MCF 10A (cell line): ENCODE data around the gene SREBF1. TPM values are rescaled to one million over a fixed set of nuclear protein-coding genes. Genes with fewer than 3 reads are reported as not detected.

Source experiments
- BruUV-seq: library from RNA; stranded (reverse); fragments of 400-500 nt; replicated peaks from 2 replicates; lab custom pipeline; 2021; lab: Mats Ljungman, UMichigan
- CTCF ChIA-PET: fragments of 300-600 bp; sonication (Branson Sonifier 250); formaldehyde crosslinking; extraction: SDS; loops from one replicate; lab custom pipeline; 2021; ENCODE audit warnings: antibody characterized with exemption, inconsistent platforms; lab: Yijun Ruan, JAX
- POLR2A ChIA-PET: fragments of 300-600, 350-650 bp; sonication (Branson Sonifier 250); formaldehyde crosslinking; extraction: SDS; loops from one replicate; lab custom pipeline; 2020; ENCODE audit warnings: antibody characterized with exemption, inconsistent platforms; lab: Yijun Ruan, JAX
- DNase-seq: peaks from one replicate; pipeline ENCODE4 v3.0.0-alpha.2; 2018; ENCODE audit not compliant: unreplicated experiment
- H3K27ac Mint-ChIP-seq: one replicate; pipeline ENCODE4 v1.8.0; 2022; ENCODE audit warnings: mild to moderate bottlenecking, low read depth, mixed read lengths; ENCODE audit not compliant: unreplicated experiment
- H3K27me3 Mint-ChIP-seq: one replicate; pipeline ENCODE4 v1.8.0; 2022; ENCODE audit warnings: mixed read lengths; ENCODE audit not compliant: insufficient read depth, unreplicated experiment
- H3K36me3 Mint-ChIP-seq: one replicate; pipeline ENCODE4 v1.8.0; 2022; ENCODE audit warnings: mild to moderate bottlenecking, moderate library complexity, mixed read lengths; ENCODE audit not compliant: insufficient read depth, unreplicated experiment
- H3K4me1 Mint-ChIP-seq: one replicate; pipeline ENCODE4 v1.8.0; 2022; ENCODE audit warnings: mixed read lengths; ENCODE audit not compliant: insufficient read depth, unreplicated experiment
- H3K4me3 Mint-ChIP-seq: one replicate; pipeline ENCODE4 v1.8.0; 2022; ENCODE audit warnings: mild to moderate bottlenecking, moderate library complexity, mixed read lengths; ENCODE audit not compliant: unreplicated experiment
- H3K9me3 Mint-ChIP-seq: one replicate; pipeline ENCODE4 v1.8.0; 2022; ENCODE audit warnings: mixed read lengths; ENCODE audit not compliant: unreplicated experiment
- intact Hi-C: fragments of 100-400 bp; cut with micrococcal nuclease; formaldehyde crosslinking; loops from 2 replicates; pipeline ENCODE4 v1.14.1; 2022
- total RNA-seq: library from RNA; stranded (reverse); gene quantifications from 2 replicates; pipeline ENCODE4 v1.2.3, GENCODE V29; 2022
- TF ChIP-seq, protein P1 (sequence below): fragments of 200-600 bp; IDR thresholded peaks from one replicate; pipeline ENCODE4 v1.8.0; 2022; ENCODE audit warnings: antibody characterized with exemption, mild to moderate bottlenecking; ENCODE audit not compliant: unreplicated experiment

Gene SREBF1
- total RNA-seq, 1 experiment from 2014 or later = 87.1 TPM

- no peaks in the 10 kb centered on the region for H3K9me3 Mint-ChIP-seq
- BruUV-seq = no TSS peak
- CTCF ChIA-PET = interaction anchor here (0.6 to 5.3 kb wide), 2 partner anchors 14 to 277 kb away, joined by 3 to 39 read pairs; no protein-coding TSS in a partner anchor
- TF ChIP-seq, protein P1, sequence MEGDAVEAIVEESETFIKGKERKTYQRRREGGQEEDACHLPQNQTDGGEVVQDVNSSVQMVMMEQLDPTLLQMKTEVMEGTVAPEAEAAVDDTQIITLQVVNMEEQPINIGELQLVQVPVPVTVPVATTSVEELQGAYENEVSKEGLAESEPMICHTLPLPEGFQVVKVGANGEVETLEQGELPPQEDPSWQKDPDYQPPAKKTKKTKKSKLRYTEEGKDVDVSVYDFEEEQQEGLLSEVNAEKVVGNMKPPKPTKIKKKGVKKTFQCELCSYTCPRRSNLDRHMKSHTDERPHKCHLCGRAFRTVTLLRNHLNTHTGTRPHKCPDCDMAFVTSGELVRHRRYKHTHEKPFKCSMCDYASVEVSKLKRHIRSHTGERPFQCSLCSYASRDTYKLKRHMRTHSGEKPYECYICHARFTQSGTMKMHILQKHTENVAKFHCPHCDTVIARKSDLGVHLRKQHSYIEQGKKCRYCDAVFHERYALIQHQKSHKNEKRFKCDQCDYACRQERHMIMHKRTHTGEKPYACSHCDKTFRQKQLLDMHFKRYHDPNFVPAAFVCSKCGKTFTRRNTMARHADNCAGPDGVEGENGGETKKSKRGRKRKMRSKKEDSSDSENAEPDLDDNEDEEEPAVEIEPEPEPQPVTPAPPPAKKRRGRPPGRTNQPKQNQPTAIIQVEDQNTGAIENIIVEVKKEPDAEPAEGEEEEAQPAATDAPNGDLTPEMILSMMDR = no peak
- no peak overlapping the region for H3K4me3 Mint-ChIP-seq
- POLR2A ChIA-PET = no interaction called here
- intact Hi-C loops = no loop called here
- DNase-seq = no peak
- H3K4me1 Mint-ChIP-seq = peaks cover 7% of the 10 kb centered on the region
- H3K36me3 Mint-ChIP-seq = peaks cover 4% of the 10 kb centered on the region
- H3K27ac Mint-ChIP-seq = no peak overlapping the region
- H3K27me3 Mint-ChIP-seq = no peaks in the 10 kb centered on the region
These were observed 7.7 kb upstream of the SREBF1 start for GRCh38 chr17:17844500-17844899.

GRCh38 chr17:17844079-17844478 is 7.3 kb upstream of the SREBF1 start:
- TF ChIP-seq, protein P1 = no peak
- intact Hi-C loops = no loop called here
- H3K36me3 Mint-ChIP-seq = peaks cover 4% of the 10 kb centered on the region
- no peak overlapping the region for H3K4me3 Mint-ChIP-seq
- CTCF ChIA-PET = interaction anchor here (5.3 kb wide), 1 partner anchor 15 kb away, joined by 39 read pairs; no protein-coding TSS in a partner anchor
- H3K4me1 Mint-ChIP-seq = peaks cover 7% of the 10 kb centered on the region
- no peaks in the 10 kb centered on the region for H3K27me3 Mint-ChIP-seq
- DNase-seq = no peak
- POLR2A ChIA-PET = interaction anchor here (0.6 to 1.0 kb wide), 2 partner anchors 168 to 548 kb away, joined by 3 to 5 read pairs; no protein-coding TSS in a partner anchor
- no peak overlapping the region for H3K27ac Mint-ChIP-seq
- BruUV-seq = no TSS peak
- H3K9me3 Mint-ChIP-seq = no peaks in the 10 kb centered on the region

GRCh38 chr17:17843096-17843495 is 6.3 kb upstream of the SREBF1 start:
- Mint-ChIP-seq H3K9me3 (no peaks in the 10 kb centered on the region), H3K27me3 (no peaks in the 10 kb centered on the region), H3K27ac (peak overlapping the region; percentile 66), H3K4me3 (no peak overlapping the region), H3K36me3 (peaks cover 4% of the 10 kb centered on the region), H3K4me1 (peaks cover 16% of the 10 kb centered on the region)
- POLR2A ChIA-PET = interaction anchor here (1.0 kb wide), 2 partner anchors 167 to 1909 kb away, joined by 3 to 5 read pairs; no protein-coding TSS in a partner anchor
- peak; percentile 52 for DNase-seq
- no TSS peak for BruUV-seq
- CTCF ChIA-PET = interaction anchor here (0.8 to 5.3 kb wide), 3 partner anchors 16 to 76 kb away, joined by 4 to 39 read pairs (median 12); no protein-coding TSS in a partner anchor
- TF ChIP-seq, protein P1 = no peak
- intact Hi-C loops = no loop called here

GRCh38 chr17:17842111-17842876 is 5.5 kb upstream of the SREBF1 start:
- no peak overlapping the region for H3K4me3 Mint-ChIP-seq
- TF ChIP-seq, protein P1 = no peak
- no peak for DNase-seq
- no TSS peak for BruUV-seq
- peak overlapping the region; percentile 61 for H3K27ac Mint-ChIP-seq
- H3K36me3 Mint-ChIP-seq = peaks cover 4% of the 10 kb centered on the region
- ChIA-PET POLR2A (interaction anchor here (0.6 to 2.7 kb wide), 7 partner anchors 12 to 1910 kb away, joined by 3 to 28 read pairs (median 11); no protein-coding TSS in a partner anchor), CTCF (interaction anchor here (0.8 to 5.3 kb wide), 4 partner anchors 11 to 246 kb away, joined by 4 to 39 read pairs (median 10); no protein-coding TSS in a partner anchor)
- no peaks in the 10 kb centered on the region for H3K9me3 Mint-ChIP-seq
- intact Hi-C loops = no loop called here
- H3K4me1 Mint-ChIP-seq = peaks cover 23% of the 10 kb centered on the region
- no peaks in the 10 kb centered on the region for H3K27me3 Mint-ChIP-seq
